BJ (cell line): ENCODE measurements around the gene AGFG2. TPM values are rescaled to one million over a fixed set of nuclear protein-coding genes. Genes with fewer than 3 reads are reported as not detected.
A peak's percentile ranks its signal among the peaks of the same experiment; 100 is the strongest.
"Not testable (repeated sequence)": the region's sequence is repeated elsewhere in the genome, so short reads cannot be mapped to it uniquely, and the experiment has no call there.

Source experiments
- CTCF ChIA-PET: fragments of 350-600 bp; formaldehyde crosslinking; extraction: SDS; loops from one replicate; lab custom pipeline; 2021; ENCODE audit warnings: antibody characterized with exemption, inconsistent platforms; lab: Yijun Ruan, JAX
- POLR2A ChIA-PET: fragments of 300-600 bp; sonication (Branson Sonifier 250); formaldehyde crosslinking; extraction: SDS; loops from one replicate; lab custom pipeline; 2021; ENCODE audit warnings: antibody characterized with exemption; lab: Charles Lee
- DNase-seq: peaks from one replicate; pipeline ENCODE4 v3.0.0-alpha.2; 2011; ENCODE audit warnings: low read depth
- H3K27me3 ChIP-seq: 2 replicates; pipeline ENCODE4 v1.6.0; 2011; ENCODE audit warnings: low read length; ENCODE audit not compliant: control insufficient read depth, insufficient read depth
- H3K36me3 ChIP-seq: 2 replicates; pipeline ENCODE4 v1.5.1; 2011; ENCODE audit warnings: low read length; ENCODE audit not compliant: control insufficient read depth, insufficient read depth
- H3K4me3 ChIP-seq: 2 replicates; pipeline ENCODE4 v1.5.1; 2011; ENCODE audit warnings: low read depth, mild to moderate bottlenecking, control low read depth, low read length
- CTCF ChIP-seq: IDR thresholded peaks from 2 replicates; pipeline ENCODE4 v1.5.1; 2011; ENCODE audit warnings: low read depth, mild to moderate bottlenecking, control low read depth, inconsistent platforms, low read length, moderate library complexity; ENCODE audit not compliant: insufficient read depth
- polyA plus RNA-seq: library from polyadenylated mRNA; depleted of rRNA; stranded (reverse); fragments of >200 nt; gene quantifications from 2 replicates; pipeline ENCODE4 v1.2.3, GENCODE V29; 2011

The AGFG2 gene
- polyA plus RNA-seq, 1 experiment: 10.9 TPM

- TF ChIP-seq CTCF: no peak
- Histone ChIP-seq H3K36me3 (no peaks in the 10 kb centered on the region), H3K4me3 (peak overlapping the region; percentile 7; the same call in 1 of the 2 replicates), H3K27me3 (no peaks in the 10 kb centered on the region)
- CTCF ChIA-PET: interaction anchor here (1.3 kb wide), 1 partner anchor 22 kb away, joined by 5 read pairs; no protein-coding TSS in a partner anchor
- POLR2A ChIA-PET: no interaction called here
- no peak for DNase-seq
These were observed 702 bp upstream of the AGFG2 start for GRCh38 chr7:100538348-100538653.

GRCh38 chr7:100539436-100540006 is 518 bp downstream of the AGFG2 start:
- ChIA-PET CTCF (interaction anchor here (1.2 to 1.3 kb wide), 2 partner anchors 20 to 30 kb away, joined by 4 to 5 read pairs; no protein-coding TSS in a partner anchor), POLR2A (interaction anchor here (0.6 kb wide), 1 partner anchor 19 kb away, joined by 7 read pairs; no protein-coding TSS in a partner anchor)
- H3K4me3 ChIP-seq: peak overlapping the region; percentile 80
- H3K36me3 ChIP-seq: no peaks in the 10 kb centered on the region
- TF ChIP-seq CTCF: no peak
- DNase-seq: no peak
- no peaks in the 10 kb centered on the region for H3K27me3 ChIP-seq

- POLR2A ChIA-PET: no interaction called here
- DNase-seq: no peak
- Histone ChIP-seq H3K36me3 (no peaks in the 10 kb centered on the region), H3K27me3 (no peaks in the 10 kb centered on the region), H3K4me3 (no peak overlapping the region)
- TF ChIP-seq CTCF: no peak
- CTCF ChIA-PET: interaction anchor here (0.6 to 1.2 kb wide), 2 partner anchors 10 to 24 kb away, joined by 3 read pairs; no protein-coding TSS in a partner anchor
These were observed 1.2 kb downstream of the AGFG2 start for GRCh38 chr7:100540073-100540723.

- H3K36me3 ChIP-seq, H3K4me3 ChIP-seq, H3K27me3 ChIP-seq, POLR2A ChIA-PET, DNase-seq: not testable (repeated sequence)
- CTCF ChIA-PET: interaction anchor here (1.2 to 1.6 kb wide), 2 partner anchors 23 to 164 kb away, joined by 3 to 4 read pairs; partner anchors contain the start of gene POP7
These were observed 2.3 kb downstream of the AGFG2 start for GRCh38 chr7:100541309-100541708.

- POLR2A ChIA-PET: no interaction called here
- Histone ChIP-seq H3K36me3 (no peaks in the 10 kb centered on the region), H3K4me3 (no peak overlapping the region), H3K27me3 (no peaks in the 10 kb centered on the region)
- CTCF ChIA-PET: interaction anchor here (1.7 to 2.2 kb wide), 2 partner anchors 12 to 16 kb away, joined by 9 to 12 read pairs; no protein-coding TSS in a partner anchor
- no peak for TF ChIP-seq CTCF
- DNase-seq: no peak
These were observed 4.6 kb downstream of the AGFG2 start for GRCh38 chr7:100543586-100543985.
